ENCODE measurements around the gene ANO10. TPM values are rescaled to one million over a fixed set of nuclear protein-coding genes. Genes with fewer than 3 reads are reported as not detected.
A peak's percentile ranks its signal among the peaks of the same experiment; 100 is the strongest.
"Not testable (repeated sequence)": the region's sequence is repeated elsewhere in the genome, so short reads cannot be mapped to it uniquely, and the experiment has no call there.

Gene ANO10, protein sequence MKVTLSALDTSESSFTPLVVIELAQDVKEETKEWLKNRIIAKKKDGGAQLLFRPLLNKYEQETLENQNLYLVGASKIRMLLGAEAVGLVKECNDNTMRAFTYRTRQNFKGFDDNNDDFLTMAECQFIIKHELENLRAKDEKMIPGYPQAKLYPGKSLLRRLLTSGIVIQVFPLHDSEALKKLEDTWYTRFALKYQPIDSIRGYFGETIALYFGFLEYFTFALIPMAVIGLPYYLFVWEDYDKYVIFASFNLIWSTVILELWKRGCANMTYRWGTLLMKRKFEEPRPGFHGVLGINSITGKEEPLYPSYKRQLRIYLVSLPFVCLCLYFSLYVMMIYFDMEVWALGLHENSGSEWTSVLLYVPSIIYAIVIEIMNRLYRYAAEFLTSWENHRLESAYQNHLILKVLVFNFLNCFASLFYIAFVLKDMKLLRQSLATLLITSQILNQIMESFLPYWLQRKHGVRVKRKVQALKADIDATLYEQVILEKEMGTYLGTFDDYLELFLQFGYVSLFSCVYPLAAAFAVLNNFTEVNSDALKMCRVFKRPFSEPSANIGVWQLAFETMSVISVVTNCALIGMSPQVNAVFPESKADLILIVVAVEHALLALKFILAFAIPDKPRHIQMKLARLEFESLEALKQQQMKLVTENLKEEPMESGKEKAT
- total RNA-seq = 25.1 TPM

DNA sequence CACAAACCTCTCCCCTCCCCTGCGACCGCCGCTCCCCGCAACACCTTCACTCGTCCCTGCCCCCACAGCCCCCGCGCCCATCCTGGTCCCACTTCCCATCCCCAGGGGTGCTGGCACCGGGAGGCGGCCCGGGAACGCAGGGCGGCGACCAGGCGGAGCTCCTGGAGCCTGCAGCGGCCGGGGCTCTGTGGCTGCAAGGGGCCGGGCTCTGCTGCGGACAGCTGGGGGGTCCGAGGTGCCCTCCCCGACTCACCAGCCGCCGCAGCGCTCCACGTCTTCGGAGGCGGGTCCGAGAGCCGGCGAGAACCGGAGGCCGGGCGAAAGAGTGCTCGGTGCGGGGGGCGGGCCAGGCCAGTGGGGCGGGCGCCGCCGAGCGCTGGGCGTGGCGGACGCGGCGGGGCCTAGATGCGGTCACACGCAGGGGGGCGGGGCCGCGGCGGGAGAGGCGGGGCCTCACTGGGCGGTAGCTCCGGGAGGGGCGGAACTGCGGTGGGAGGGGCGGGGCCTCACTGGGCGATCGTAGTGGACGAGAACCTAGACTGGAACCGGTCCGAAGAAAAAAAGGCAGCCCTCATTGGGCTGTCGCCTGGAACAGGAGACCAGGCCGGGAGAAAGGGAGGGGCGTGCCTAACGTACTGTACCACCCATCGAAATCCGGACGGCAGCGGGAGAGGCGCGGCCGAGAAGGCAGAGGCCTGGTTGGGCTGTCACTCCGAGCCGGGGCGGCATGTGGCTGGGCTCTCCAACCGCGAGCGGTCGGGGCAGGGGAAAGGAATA is at the start of gene ANO10:
TSS of gene ANO10 (minus strand) at position 356 of the 777 bp plus-strand sequence. CDS start 16,159 bp downstream, outside the sequence.
- peak; percentile 98 for DNase-seq

DNA sequence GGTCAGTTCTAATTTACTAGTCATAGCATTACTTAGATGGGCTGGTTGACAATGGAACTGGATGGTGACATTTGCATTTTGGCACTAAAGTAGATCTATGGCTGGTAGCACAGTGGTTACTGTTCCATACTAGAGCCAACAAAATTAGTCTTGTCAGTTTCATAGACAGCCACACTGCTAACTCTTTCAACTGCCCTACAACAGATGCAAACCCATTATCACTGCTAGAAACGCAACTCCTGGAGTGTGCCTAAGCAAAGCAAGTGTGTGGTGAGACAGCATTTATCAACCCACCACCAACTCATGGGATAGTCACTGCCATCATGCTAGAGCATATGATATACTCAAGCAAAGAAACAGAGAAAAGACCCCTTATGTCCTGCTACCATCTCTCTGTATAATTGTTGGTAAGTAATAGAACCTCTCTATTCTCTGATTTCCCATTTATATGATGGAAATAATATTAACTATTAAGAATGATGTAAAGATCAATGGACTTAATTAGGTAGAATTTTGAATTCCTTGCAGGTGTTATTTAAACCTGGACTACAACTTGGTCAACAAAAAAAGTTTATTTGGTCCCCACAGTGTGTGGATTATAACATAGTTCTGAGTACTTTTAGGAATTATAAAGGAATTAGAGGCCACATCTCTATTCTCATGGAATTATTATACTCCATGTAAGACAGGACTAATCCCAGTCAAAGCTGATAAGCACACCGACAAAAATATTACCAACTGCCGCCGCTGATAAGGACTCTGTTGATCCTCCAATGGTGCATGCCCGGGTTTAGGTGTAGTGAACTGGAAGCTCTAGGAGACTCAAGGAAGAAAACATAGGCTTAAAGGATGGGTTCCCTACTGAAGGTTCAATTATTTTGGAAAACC is 49.1 kb upstream of the ANO10 start:
- DNase-seq = no peak

DNA sequence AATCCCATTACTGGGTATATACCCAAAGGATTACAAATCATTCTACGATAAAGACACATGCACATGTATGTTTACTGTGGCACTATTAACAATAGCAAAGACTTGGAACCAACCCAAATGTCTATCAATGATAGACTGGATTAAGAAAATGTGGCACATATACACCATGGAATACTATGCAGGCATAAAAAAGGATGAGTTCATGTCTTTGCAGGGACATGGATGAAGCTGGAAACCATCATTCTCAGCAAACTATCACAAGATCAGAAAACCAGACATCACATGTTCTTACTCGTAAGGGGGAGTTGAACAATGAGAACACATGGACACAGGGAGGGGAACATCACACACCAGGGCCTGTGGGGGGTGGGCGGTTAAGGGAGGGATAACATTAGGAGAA is 43.2 kb upstream of the ANO10 start:
- not testable (repeated sequence) for DNase-seq

DNA sequence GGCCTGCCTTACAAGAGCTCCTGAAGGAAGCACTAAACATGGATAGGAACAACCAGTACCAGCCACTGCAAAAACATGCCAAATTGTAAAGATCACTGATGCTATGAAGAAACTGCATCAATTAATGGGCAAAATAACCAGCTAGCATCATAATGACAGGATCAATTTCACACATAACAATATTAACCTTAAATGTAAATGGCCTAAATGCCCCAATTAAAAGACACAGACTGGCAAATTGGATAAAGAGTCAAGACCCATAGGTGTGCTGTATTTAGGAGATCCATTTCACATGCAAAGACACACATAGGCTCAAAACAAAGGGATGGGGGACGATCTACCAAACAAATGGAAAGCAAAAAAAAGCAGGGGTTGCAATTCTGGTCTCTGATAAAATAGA is 39.6 kb upstream of the ANO10 start:
- not testable (repeated sequence) for DNase-seq

DNA sequence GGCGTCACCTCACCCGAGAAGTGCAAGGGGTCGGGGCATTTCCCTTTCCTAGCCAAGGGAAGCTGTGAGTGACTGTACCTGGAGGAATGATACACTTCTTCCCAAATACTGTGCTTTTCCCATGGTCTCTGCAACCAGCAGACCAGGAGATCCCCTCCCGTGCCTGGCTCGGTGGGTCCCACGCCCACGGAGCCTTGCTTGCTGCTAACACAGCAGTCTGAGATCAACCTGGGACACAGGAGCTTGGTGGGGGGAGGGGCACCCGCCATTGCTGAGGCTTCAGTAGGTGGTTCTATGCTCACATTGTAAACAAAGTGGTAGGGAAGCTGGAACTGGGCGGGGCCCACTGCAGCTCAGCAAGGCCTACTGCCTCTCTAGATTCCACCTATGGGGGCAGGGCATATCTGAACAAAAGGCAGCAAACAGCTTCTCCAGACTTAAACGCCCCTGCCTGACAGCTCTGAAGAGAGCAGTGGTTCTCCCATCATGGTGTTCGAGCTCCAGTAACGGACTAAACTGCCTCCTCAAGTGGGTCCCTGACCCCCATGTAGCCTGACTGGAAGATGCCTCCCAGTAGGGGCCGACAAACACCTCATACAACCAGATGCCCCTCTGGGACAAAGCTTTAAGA is 37.6 kb upstream of the ANO10 start:
- DNase-seq = no peak

DNA sequence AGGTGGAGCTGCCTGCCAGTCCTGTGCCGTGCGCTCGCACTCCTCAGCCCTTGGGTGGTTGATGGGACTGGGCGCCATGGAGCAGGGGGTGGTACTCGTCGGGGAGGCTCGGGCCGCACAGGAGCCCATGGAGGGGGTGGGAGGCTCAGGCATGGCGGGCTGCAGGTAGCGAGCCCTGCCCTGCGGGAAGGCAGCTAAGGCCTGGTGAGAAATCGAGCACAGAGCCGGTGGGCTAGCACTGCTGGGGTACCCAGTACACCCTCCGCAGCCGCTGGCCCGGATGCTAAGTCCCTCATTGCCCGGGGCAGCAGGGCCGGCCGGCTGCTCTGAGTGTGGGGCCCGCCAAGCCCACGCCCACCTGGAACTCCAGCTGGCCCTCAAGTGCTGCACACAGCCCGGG is 34.6 kb upstream of the ANO10 start:
- DNase-seq = not testable (repeated sequence)

DNA sequence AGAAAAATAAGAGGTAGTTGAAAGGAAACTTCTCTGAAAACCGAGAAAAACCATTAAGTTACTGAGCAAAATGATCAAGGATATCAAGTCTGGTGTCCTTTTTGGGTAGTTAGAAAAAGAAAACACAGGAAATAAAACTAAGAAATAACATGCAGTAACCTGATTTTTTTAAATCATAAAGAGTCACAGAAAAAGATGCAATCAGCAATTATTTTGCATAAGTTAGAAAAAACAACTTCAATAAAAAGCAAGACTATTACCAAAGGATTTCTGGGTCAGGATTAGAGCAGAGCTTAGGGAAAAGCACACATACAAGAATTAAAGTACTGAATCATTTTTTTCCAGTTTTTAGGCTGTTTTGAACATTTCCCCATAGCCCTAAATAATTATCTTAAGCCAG is 28.5 kb upstream of the ANO10 start:
- no peak for DNase-seq

DNA sequence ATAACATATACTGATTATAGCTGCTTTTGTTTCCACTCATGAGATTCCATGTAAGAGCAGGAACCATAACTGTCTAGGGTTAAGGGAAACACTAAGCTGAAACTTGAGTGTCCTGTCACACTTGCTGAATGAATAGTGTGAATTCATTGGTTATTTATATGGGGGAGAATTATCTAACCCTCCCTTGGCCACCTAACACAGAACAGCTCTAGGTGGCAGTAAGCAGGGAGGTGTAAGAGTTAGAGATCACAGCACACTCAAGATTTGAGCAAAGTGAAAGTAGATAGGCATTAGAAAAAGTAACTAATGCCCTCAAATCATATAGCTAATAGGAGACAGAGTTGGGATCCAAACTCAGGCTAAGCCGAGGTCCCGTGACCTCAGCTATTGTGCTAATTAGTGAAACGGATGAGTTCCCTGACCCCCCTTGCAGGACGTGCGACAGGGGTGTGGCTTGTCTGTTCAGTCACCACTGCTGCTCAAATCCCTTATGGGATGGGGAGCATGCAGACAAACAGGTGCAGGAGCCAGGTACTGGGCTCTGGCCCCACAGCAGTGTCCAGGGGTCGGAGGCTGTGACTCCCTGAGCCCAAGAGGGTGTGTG is 27.7 kb upstream of the ANO10 start:
- DNase-seq = no peak

DNA sequence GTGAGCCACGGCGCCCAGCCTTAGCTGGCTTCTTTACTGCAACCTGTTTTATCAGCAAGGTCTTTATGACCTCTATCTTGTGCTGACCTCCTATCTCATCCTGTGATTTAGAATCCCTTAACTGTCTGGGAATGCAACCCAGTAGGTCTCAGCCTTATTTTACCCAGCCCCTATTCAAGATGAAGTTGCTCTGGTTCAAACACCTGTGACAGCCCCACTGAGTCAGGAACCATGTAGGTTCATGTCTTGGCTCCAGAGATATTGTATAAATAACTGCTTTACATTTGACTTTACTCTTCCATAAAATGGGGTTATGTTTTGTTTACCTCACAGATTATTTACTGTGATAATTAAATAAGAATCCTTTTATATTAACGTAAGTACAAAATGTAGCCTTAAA is 27.1 kb upstream of the ANO10 start:
- no peak for DNase-seq

DNA sequence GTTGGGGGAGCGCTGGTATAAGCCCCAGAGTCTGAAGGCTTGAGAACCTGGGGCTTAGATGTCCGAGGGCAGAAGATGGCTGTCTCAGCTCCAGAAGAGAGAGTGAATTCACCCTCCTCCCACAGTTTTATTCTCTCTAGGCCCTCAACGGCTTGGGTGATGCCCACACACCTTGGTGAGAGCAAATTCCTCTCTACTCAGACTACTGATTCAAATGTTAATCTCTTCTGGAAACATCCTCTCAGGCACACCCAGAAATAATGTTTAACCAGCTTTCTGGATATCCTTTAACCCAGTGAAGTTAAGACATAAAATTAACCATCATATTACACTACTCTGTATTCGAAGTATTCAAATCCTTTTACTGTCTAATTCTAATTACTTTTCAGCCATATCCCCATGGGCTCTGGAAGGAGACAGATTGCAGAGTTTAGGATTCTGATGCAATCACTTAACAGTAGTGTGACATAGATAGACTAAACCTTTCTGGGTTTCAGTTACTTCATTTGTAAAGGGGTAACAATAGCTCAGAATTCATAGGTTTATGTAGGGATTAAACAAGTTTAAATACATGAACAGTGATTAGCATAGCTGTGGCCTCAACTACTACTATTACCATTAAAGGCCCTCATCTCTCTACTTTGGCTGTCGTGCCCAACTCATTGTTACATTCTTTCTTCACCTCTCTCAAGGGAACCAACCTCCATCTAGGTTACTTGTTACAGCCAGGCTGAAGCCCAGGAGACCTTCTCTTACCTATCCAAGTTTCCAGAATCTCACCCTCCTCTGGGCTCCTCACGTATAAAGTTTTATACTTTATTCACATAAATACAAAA is 25.7 kb upstream of the ANO10 start:
- DNase-seq = no peak

DNA sequence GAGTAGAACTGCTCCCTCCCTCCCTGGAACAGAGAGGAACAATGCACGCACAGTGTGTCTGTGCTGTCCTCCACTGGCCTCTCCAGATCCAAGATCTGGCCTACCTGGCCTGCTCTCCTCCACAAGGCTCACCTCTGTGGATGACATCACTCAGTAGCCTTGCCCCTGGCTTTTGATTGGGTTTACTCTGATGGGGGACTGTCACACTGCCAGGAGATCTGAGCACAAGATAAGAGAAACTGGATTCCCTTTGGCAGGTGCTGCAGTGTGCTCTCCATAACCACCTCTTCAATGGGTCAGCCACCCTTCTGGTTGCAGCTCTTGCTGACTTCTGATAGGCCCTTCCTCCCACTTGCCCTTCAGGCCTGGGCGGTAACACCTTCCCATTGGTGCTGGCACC is 22.6 kb upstream of the ANO10 start:
- no peak for DNase-seq

DNA sequence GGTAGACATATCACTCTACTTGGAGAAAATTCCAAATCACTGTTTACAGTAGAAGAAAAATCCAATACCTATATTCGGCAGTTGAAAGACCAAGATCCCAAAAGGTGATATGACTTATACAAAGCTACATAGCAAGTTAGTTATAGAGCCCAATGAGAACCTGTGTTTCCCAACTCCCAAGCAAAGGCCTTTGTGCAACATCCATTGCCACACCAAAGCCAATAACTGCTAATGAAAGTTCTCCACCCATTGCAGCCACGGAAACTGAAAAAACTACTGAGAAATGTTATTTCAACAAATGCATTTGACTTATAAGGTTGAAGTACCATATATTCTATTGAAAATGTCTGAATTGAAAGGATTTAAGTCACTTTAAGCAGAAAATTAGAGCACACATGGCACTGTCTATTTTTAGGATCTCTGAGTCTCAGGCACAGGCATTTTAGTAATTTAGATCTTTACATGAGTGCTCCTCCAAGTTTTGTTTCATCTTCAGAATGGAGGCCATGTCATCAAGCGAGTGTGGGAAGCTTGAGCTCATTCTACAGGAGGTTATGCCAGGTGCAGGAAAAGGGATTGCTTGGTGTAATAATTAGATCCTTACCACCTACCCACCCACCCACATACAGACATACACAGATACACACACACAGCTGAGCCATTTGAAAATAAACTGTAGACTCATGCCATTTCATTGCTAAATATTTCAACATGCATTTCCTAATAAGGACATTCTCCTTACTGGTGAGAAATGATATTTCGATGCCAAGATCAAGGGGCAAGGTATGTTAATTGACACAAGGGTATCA is 19.7 kb upstream of the ANO10 start:
- no peak for DNase-seq

DNA sequence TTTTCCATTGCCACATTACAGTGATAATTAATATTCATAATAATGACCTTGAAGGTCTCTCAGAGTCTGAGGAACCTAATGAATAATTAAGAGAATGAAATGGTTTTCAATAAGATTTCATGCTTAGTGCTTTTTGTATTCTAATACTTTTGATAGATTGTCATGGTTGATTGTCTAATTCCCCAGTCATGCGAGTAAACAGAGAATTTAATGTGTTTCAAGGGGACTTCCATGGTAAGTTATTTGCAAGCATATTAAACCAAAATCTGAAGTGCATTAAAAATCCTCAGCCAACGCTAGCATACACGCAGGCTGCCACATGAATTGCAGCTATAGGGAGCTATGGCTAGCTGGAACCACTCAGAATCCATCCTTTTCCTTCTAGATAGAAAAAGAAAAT is 18.9 kb upstream of the ANO10 start:
- DNase-seq = no peak

DNA sequence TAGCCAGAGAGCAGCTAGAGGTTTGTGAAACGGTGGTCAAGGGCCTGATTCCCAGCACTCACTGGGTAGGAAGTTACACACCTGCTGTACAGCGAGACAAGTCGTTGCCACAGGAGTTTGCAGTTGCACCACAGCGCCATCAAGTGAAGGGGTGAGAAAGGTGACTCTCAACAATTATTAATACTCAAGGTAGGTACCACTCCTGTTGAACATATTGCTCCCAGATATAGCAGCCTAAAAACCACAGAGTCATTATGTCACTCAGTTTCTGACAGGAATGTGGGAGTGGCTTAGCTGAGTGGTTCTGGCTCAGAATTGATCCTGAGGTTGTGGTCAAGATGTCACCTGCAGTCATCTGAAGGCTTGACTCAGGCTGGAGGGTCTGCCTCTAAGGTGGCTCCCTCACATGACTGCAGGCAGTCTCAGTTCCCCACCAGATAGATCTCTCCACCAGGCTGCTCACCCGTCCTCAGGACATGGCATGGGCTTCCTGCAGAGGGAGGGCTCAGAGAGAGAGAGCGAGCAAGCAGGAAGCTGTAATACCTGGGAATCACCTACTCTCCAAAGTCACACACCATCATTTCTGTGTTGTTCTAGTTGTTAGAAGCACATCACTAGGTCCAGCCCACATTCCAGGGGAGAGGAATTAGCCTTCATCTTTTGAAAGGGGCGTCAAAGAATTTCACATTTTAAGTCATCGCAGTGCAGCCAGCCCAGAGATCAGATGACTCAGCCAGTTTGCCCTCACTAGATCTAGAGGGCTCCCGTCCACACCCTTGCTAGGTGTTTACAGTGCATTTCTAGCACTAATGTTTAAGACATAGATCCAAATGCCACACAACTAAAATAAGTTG is 17.0 kb upstream of the ANO10 start:
- no peak for DNase-seq

DNA sequence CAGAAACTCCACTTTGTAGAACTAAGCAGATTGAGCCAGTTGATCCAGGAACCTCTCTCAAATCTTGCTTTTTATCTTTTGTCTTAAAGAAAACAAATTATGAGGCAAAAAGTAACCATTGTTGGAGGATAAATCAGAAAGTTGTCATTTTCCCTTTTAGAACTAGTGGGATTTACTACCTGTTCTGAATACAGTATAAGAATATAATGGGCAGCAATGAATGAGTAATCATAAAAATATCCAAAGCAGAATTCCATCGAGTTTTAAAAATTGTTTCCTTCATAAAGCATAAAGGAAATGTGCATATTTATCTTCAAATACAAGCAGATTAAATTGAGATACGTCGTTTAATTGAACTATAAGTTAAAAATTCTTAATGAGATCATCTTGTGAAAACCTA is 15.9 kb upstream of the ANO10 start:
- DNase-seq = no peak

DNA sequence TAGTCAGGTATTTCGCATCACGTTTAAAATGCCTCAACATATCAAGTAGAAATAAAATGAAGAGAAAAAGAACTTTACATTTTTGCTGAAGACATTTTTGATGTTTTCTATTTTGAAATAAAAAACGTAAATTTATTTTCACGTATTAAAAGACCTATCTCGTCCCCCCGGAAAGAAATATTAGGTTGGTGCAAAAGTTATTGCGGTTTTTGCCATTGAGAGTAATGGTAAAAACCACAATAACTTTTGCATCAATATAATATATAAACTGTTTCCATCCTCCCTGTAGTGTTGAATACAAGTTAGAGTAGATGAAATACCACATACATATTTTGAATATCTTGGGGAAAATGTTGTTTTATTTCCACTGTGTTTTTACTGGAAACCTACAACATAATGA is 11.2 kb upstream of the ANO10 start:
- DNase-seq = no peak

DNA sequence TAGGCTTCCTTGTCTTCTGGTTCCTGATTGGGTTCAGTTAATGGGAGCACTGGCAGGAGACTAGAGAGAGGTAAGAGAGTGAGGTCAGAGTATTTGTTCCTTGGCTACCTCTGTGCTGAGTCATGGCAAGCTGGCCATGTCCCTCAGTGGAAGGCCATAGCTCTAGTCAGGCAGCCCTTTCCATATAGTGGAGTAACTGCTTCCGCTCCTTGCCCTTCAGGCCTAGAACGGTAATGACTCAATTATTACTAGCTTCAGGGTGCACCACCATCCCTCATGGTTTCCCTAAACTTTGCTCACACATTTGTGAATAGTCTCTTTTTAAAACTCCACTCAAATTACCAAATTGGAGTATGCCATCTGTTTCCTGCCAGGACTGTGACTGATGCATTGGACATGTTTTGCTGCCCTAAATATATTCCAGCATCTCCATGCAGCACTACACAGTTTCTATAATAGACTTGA is 10.5 kb upstream of the ANO10 start:
- DNase-seq = no peak

DNA sequence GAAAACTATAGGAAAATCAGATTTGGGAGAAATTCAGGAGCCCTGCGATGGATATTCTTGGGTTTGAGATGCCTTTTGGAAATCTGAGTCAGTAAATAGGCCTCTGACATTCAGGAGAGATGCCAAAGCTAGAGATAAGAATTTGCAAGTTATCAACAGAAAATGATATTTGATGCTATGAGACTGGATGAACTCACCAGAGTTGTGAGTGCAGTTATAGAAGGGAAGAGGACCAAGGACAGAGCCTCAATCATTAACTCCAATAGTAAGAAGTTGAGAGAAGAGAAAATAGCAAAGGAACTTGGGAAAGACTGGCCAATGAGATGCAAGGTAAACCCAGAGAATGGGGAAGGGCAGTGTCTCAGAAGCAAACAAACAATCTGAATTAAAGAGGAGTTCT is 7.9 kb upstream of the ANO10 start:
- DNase-seq = no peak

All from skin of body (tissue), 2 donors.